GM19395 (cell line): ENCODE data around the gene KLC1.

Source experiments
- ATAC-seq: cut with Tn5 transposase; IDR thresholded peaks from one replicate; pipeline ENCODE4 v1.9.1; 2021; ENCODE audit warnings: mild to moderate bottlenecking, moderate library complexity; ENCODE audit not compliant: unreplicated experiment

Gene KLC1

GRCh38 chr14:103688906-103689902 is 60.2 kb downstream of the KLC1 start:
- ATAC-seq = peak; percentile 46

- no peak for ATAC-seq
These were observed 61.3 kb downstream of the KLC1 start for GRCh38 chr14:103690332-103690731.

GRCh38 chr14:103691655-103692054 is 62.6 kb downstream of the KLC1 start:
- ATAC-seq = peak; percentile 71

- ATAC-seq = peak; percentile 16
These were observed 63.1 kb downstream of the KLC1 start for GRCh38 chr14:103692159-103692558.

- no peak for ATAC-seq
These were observed 63.9 kb downstream of the KLC1 start for GRCh38 chr14:103692871-103693270.

- no peak for ATAC-seq
These were observed 64.5 kb downstream of the KLC1 start for GRCh38 chr14:103693515-103693914.

GRCh38 chr14:103694572-103695026 is 65.6 kb downstream of the KLC1 start:
- no peak for ATAC-seq

GRCh38 chr14:103695296-103696069 is 66.5 kb downstream of the KLC1 start:
- ATAC-seq = no peak

- no peak for ATAC-seq
These were observed 67.0 kb downstream of the KLC1 start for GRCh38 chr14:103696070-103696402.

- no peak for ATAC-seq
These were observed 67.6 kb downstream of the KLC1 start for GRCh38 chr14:103696466-103697071.

- ATAC-seq = no peak
These were observed 68.2 kb downstream of the KLC1 start for GRCh38 chr14:103697206-103697602.

- no peak for ATAC-seq
These were observed 68.8 kb downstream of the KLC1 start for GRCh38 chr14:103697603-103698379.

- ATAC-seq = no peak
These were observed 69.6 kb downstream of the KLC1 start for GRCh38 chr14:103698380-103699260.

GRCh38 chr14:103699261-103699661 is 70.2 kb downstream of the KLC1 start:
- ATAC-seq = no peak

GRCh38 chr14:103699901-103700752 is 71.1 kb downstream of the KLC1 start:
- ATAC-seq = no peak

GRCh38 chr14:103700753-103701490 is 71.9 kb downstream of the KLC1 start:
- ATAC-seq = no peak

GRCh38 chr14:103702095-103702494 is 73.1 kb downstream of the KLC1 start:
- no peak for ATAC-seq
